HepG2 (cell line): ENCODE results near the gene NUP58.

ENCODE experiments used
- CTCF ChIP-seq: sonication (generic); formaldehyde crosslinking; IDR thresholded peaks from 2 replicates; pipeline ENCODE4 v1.5.0; 2020; ENCODE audit warnings: mild to moderate bottlenecking, missing genetic modification reagents, moderate library complexity
- KDM1A ChIP-seq: IDR thresholded peaks from 2 replicates; pipeline ENCODE4 v1.6.1; 2016; ENCODE audit warnings: missing compliant biosample characterization
- REST ChIP-seq, 2 experiments: IDR thresholded peaks; 2 replicates each; pipeline ENCODE4 v1.6.1; 2011 to 2012; ENCODE audit warnings: low read length in 2 of 2, borderline replicate concordance in 1 of 2, low read depth in 1 of 2, mild to moderate bottlenecking in 1 of 2, moderate library complexity in 1 of 2
- SMARCE1 ChIP-seq: fragments of 450-650 bp; IDR thresholded peaks from 2 replicates; pipeline ENCODE4 v1.6.1; 2017; ENCODE audit warnings: borderline replicate concordance
- THRA ChIP-seq: sonication (generic); formaldehyde crosslinking; IDR thresholded peaks from 2 replicates; pipeline ENCODE4 v1.4.0; 2020; ENCODE audit warnings: missing genetic modification reagents, borderline replicate concordance
- ZBTB1 ChIP-seq: sonication (generic); formaldehyde crosslinking; IDR thresholded peaks from 2 replicates; pipeline ENCODE4 v1.4.0; 2020; ENCODE audit warnings: missing genetic modification reagents, borderline replicate concordance
- ZNF274 ChIP-seq: sonication (generic); formaldehyde crosslinking; IDR thresholded peaks from 2 replicates; pipeline ENCODE4 v1.5.1; 2020; ENCODE audit warnings: mild to moderate bottlenecking, missing genetic modification reagents

- no peak for TF ChIP-seq THRA (CRISPR knock-in tag)
- no peak for TF ChIP-seq ZBTB1 (CRISPR knock-in tag)
- TF ChIP-seq SMARCE1: no peak
- TF ChIP-seq CTCF (CRISPR knock-in tag): no peak
- TF ChIP-seq REST (IDR thresholded peaks at IDR 0.05; ENCODE audit: borderline replicate concordance in 1 of 2, low read depth in 1 of 2, low read length in 2 of 2): no peak
- no peak for TF ChIP-seq ZNF274 (CRISPR knock-in tag)
- no peak for TF ChIP-seq KDM1A (CRISPR knock-in tag)
These were observed 83.5 kb downstream of the NUP58 start for GRCh38 chr13:25384758-25385410.
